Neural progenitor cell (in vitro differentiated cells): Measurements from ENCODE around the gene GDF15.
"Not testable (repeated sequence)": the region's sequence is repeated elsewhere in the genome, so short reads cannot be mapped to it uniquely, and the experiment has no call there.

Experiments
- CTCF ChIP-seq: fragments of 200-600 bp; sonication (generic); IDR thresholded peaks from 2 replicates; pipeline ENCODE4 v1.5.1; 2017; ENCODE audit warnings: antibody characterized with exemption, mild to moderate bottlenecking
- EZH2 ChIP-seq: fragments of 200-600 bp; sonication (generic); IDR thresholded peaks from 2 replicates; pipeline ENCODE4 v1.6.1; 2017; ENCODE audit warnings: antibody characterized with exemption, mild to moderate bottlenecking, moderate library complexity

GRCh38 chr19:18383622-18384021 is 2.3 kb upstream of the GDF15 start:
- TF ChIP-seq CTCF, EZH2: not testable (repeated sequence)
